Skeletal muscle tissue (tissue), 4 donors: ENCODE results near the gene GRIA1. TPM values are rescaled to one million over a fixed set of nuclear protein-coding genes. Genes with fewer than 3 reads are reported as not detected.
A peak's percentile ranks its signal among the peaks of the same experiment; 100 is the strongest.

ENCODE experiments used
- H3K27ac ChIP-seq: one replicate; pipeline ENCODE4 v1.7.0; 2013; ENCODE audit warnings: mild to moderate bottlenecking, low read depth, low read length, inconsistent platforms
- H3K27me3 ChIP-seq, 3 donors: one replicate each; pipeline ENCODE4 v1.7.0; 2013; ENCODE audit warnings: low read length in 3 of 3; ENCODE audit not compliant: control insufficient read depth in 3 of 3, insufficient read depth in 3 of 3
- H3K36me3 ChIP-seq, 3 donors: one replicate each; pipeline ENCODE4 v1.7.0; 2013; ENCODE audit warnings: low read length in 3 of 3; ENCODE audit not compliant: control insufficient read depth in 3 of 3, insufficient read depth in 3 of 3
- H3K4me1 ChIP-seq, 3 donors: one replicate each; pipeline ENCODE4 v1.7.0; 2013; ENCODE audit warnings: low read length in 3 of 3, mild to moderate bottlenecking in 3 of 3; ENCODE audit not compliant: control insufficient read depth in 3 of 3, insufficient read depth in 3 of 3
- H3K4me3 ChIP-seq, 3 donors: one replicate each; pipeline ENCODE4 v1.7.0; 2013; ENCODE audit warnings: low read length in 3 of 3
- H3K9ac ChIP-seq, 3 donors: one replicate each; pipeline ENCODE4 v1.7.0; 2013; ENCODE audit warnings: low read length in 3 of 3, mild to moderate bottlenecking in 3 of 3, moderate library complexity in 2 of 3, low read depth in 1 of 3
- H3K9me3 ChIP-seq, 3 donors: one replicate each; pipeline ENCODE4 v1.7.0; 2013; ENCODE audit warnings: low read length in 3 of 3; ENCODE audit not compliant: control insufficient read depth in 3 of 3
- total RNA-seq: library from RNA; depleted of rRNA; stranded (reverse); fragments of >200 nt; gene quantifications from one replicate; pipeline ENCODE4 v1.2.3, GENCODE V29; 2014
- donor health status: Osteomylitis.

Gene GRIA1
- total RNA-seq, 1 donor from 2014 or later: 1.0 TPM

DNA sequence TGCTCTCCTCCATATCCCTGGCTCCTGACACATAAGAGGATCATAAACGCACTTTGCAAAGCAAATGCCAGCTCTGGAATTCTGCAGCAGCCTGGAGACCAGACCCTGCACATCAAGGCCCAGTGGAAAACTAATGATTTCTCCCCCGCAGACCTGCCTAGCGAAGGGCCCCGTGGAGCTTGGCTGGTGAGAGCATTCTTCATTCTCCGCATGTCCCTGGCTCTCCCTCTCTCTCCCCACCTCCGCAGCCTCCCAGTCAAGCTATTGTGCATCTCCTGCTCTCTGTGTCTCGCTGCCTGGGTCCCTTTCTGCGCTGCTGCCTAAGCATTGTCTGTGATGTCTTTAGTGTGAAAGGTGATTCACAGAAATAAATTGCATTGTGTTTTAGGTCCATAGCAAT lies 46.7 kb downstream of the GRIA1 start:
- H3K9me3 ChIP-seq: no peaks in the 10 kb centered on the region
- H3K4me3 ChIP-seq: no peak overlapping the region
- no peaks in the 10 kb centered on the region for H3K27me3 ChIP-seq
- no peaks in the 10 kb centered on the region for H3K36me3 ChIP-seq
- H3K27ac ChIP-seq: no peak overlapping the region
- H3K9ac ChIP-seq: no peak overlapping the region
- H3K4me1 ChIP-seq: no peaks in the 10 kb centered on the region

- no peak overlapping the region for H3K9ac ChIP-seq
- no peaks in the 10 kb centered on the region for H3K4me1 ChIP-seq
- no peaks in the 10 kb centered on the region for H3K36me3 ChIP-seq
- no peaks in the 10 kb centered on the region for H3K27me3 ChIP-seq
- H3K9me3 ChIP-seq: no peaks in the 10 kb centered on the region
- H3K4me3 ChIP-seq: no peak overlapping the region
- H3K27ac ChIP-seq: no peak overlapping the region
Measured at GRCh38 chr5:153539983-153540382, 49.5 kb downstream of the GRIA1 start.

GRCh38 chr5:153542536-153542935 lies 52.1 kb downstream of the GRIA1 start:
- no peak overlapping the region for H3K9ac ChIP-seq
- H3K36me3 ChIP-seq: no peaks in the 10 kb centered on the region
- no peak overlapping the region for H3K27ac ChIP-seq
- no peak overlapping the region for H3K4me3 ChIP-seq
- no peaks in the 10 kb centered on the region for H3K4me1 ChIP-seq
- no peaks in the 10 kb centered on the region for H3K27me3 ChIP-seq
- no peaks in the 10 kb centered on the region for H3K9me3 ChIP-seq

GRCh38 chr5:153543288-153543687 lies 52.8 kb downstream of the GRIA1 start:
- H3K27ac ChIP-seq: no peak overlapping the region
- no peaks in the 10 kb centered on the region for H3K27me3 ChIP-seq
- no peaks in the 10 kb centered on the region for H3K9me3 ChIP-seq
- no peaks in the 10 kb centered on the region for H3K36me3 ChIP-seq
- H3K4me1 ChIP-seq: no peaks in the 10 kb centered on the region
- H3K4me3 ChIP-seq: no peak overlapping the region
- no peak overlapping the region for H3K9ac ChIP-seq

GRCh38 chr5:153543959-153544470 lies 53.5 kb downstream of the GRIA1 start:
- no peaks in the 10 kb centered on the region for H3K36me3 ChIP-seq
- no peak overlapping the region for H3K9ac ChIP-seq
- no peaks in the 10 kb centered on the region for H3K27me3 ChIP-seq
- H3K27ac ChIP-seq: no peak overlapping the region
- H3K9me3 ChIP-seq: no peaks in the 10 kb centered on the region
- no peaks in the 10 kb centered on the region for H3K4me1 ChIP-seq
- H3K4me3 ChIP-seq: no peak overlapping the region

DNA sequence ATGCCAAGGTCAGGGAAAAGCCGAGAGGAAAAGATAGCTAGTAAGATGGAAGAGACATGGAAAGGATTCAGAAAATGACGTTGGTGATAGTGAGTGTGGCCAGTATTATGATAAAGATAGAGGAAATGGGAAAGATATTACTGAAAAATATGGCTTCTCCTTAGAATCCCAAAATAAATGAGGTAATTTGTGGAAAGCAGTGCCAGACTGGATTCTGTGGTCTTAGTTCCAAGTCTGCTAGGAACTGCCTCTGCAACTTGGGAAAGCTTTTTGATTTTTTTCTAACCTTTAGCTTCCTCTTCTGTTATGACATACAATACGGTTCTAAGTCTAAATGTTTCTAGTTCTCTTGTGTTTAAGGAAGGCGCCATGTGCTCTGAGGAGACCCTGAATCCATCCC lies 54.2 kb downstream of the GRIA1 start:
- no peak overlapping the region for H3K9ac ChIP-seq
- H3K4me1 ChIP-seq: no peaks in the 10 kb centered on the region
- H3K27me3 ChIP-seq: no peaks in the 10 kb centered on the region
- no peak overlapping the region for H3K27ac ChIP-seq
- H3K36me3 ChIP-seq: no peaks in the 10 kb centered on the region
- H3K4me3 ChIP-seq: no peak overlapping the region
- no peaks in the 10 kb centered on the region for H3K9me3 ChIP-seq

DNA sequence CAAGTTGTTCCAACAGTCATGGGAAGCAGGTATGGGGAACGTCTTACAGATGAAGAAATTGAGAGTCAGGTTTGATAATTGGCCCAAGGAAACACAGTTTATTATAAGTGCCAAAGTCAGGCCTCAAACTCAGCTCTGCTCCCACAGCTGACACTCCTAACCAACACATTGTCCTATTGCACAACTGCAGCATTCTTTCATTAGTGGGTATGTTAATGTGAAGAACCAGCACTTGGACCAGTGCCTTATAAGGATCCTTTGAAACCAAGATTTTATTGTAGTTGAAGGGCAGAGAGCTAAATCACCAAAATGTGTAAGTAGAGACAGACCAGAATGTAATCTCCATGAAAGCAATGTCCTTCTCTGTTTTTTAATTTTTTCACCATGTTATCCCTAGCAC lies 56.1 kb downstream of the GRIA1 start:
- Histone ChIP-seq H3K4me3 (no peak overlapping the region), H3K4me1 (no peaks in the 10 kb centered on the region), H3K36me3 (no peaks in the 10 kb centered on the region), H3K9ac (no peak overlapping the region), H3K27ac (no peak overlapping the region), H3K27me3 (no peaks in the 10 kb centered on the region), H3K9me3 (no peaks in the 10 kb centered on the region)

DNA sequence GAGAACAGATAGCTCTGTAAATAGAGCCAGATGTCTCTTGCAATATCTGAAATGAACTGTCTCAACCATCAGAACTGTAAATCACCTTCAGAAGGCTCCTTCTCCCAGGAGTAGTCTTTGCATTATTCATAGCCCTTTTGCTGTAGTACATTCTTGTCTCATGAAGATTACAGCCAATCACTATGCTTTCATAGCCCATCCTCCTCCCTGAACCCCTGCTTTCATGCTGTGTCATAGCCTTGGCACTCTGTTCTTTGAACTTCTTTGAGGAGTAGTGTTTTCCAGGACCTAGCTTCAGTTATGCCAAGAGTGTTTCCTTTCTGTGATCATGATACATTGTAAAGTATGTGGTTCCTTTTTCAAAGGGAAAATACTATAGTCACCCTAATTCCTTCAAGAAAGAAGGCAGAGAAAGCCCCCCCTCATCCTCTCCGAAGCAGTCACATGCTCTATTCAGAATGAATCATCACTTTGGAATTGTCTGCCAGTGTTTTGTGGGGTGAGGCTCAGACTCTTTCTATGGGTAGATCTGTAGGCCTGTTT lies 61.1 kb downstream of the GRIA1 start:
- Histone ChIP-seq H3K9ac (no peak overlapping the region), H3K27me3 (no peaks in the 10 kb centered on the region), H3K27ac (peak overlapping the region; percentile 37), H3K36me3 (no peaks in the 10 kb centered on the region), H3K4me1 (peaks cover 0 to 2% (median 0%) of the 10 kb centered on the region in 3 donors), H3K4me3 (no peak overlapping the region), H3K9me3 (no peaks in the 10 kb centered on the region)

- Histone ChIP-seq H3K9ac (no peak overlapping the region), H3K4me3 (no peak overlapping the region), H3K4me1 (peaks cover 0 to 2% (median 0%) of the 10 kb centered on the region in 3 donors), H3K9me3 (no peaks in the 10 kb centered on the region), H3K27me3 (no peaks in the 10 kb centered on the region), H3K27ac (no peak overlapping the region), H3K36me3 (no peaks in the 10 kb centered on the region)
Measured at GRCh38 chr5:153552886-153553285, 62.4 kb downstream of the GRIA1 start.

- Histone ChIP-seq H3K27ac (no peak overlapping the region), H3K4me1 (peaks cover 0 to 2% (median 0%) of the 10 kb centered on the region in 3 donors), H3K4me3 (peak overlapping the region in 1 of 3 donors; percentile 5), H3K27me3 (no peaks in the 10 kb centered on the region), H3K9me3 (no peaks in the 10 kb centered on the region), H3K9ac (no peak overlapping the region), H3K36me3 (no peaks in the 10 kb centered on the region)
Measured at GRCh38 chr5:153555420-153556114, 65.1 kb downstream of the GRIA1 start.
